H1 (cell line): ENCODE results near the gene CUBN.

Experiments used
- BRCA1 ChIP-seq: IDR thresholded peaks from 2 replicates; pipeline ENCODE4 v1.6.1; 2012; ENCODE audit warnings: low read depth, low read length, improper control_type of control experiment
- EP300 ChIP-seq, 2 experiments: IDR thresholded peaks; 1 replicate in 1 of 2; 2 replicates in 1 of 2; pipeline ENCODE4 v1.6.1; 2011 to 2012; ENCODE audit warnings: low read depth in 2 of 2, low read length in 2 of 2, mild to moderate bottlenecking in 2 of 2, borderline replicate concordance in 1 of 2, inconsistent platforms in 1 of 2, moderate library complexity in 1 of 2
- EZH2 ChIP-seq: fragments of 200-600 bp; sonication (generic); IDR thresholded peaks from 2 replicates; pipeline ENCODE4 v1.7.1; 2012; ENCODE audit warnings: low read depth, mild to moderate bottlenecking, moderate library complexity, low read length, inconsistent platforms; ENCODE audit not compliant: severe bottlenecking
- GABPA ChIP-seq: IDR thresholded peaks from 2 replicates; pipeline ENCODE4 v1.6.1; 2011; ENCODE audit warnings: mild to moderate bottlenecking, low read length, moderate library complexity, borderline replicate concordance; ENCODE audit not compliant: insufficient read depth
- MAFK ChIP-seq: IDR thresholded peaks from 2 replicates; pipeline ENCODE4 v1.6.1; 2012; ENCODE audit warnings: low read depth, mild to moderate bottlenecking, improper control_type of control experiment, low read length
- POLR2AphosphoS5 ChIP-seq: IDR thresholded peaks from 2 replicates; pipeline ENCODE4 v1.6.1; 2011; ENCODE audit warnings: low read depth, low read length
- RFX5 ChIP-seq: IDR thresholded peaks from 2 replicates; pipeline ENCODE4 v1.6.1; 2011; ENCODE audit warnings: low read depth, low read length, improper control_type of control experiment, borderline replicate concordance
- RXRA ChIP-seq: IDR thresholded peaks from 2 replicates; pipeline ENCODE4 v1.6.1; 2011; ENCODE audit warnings: low read depth, mild to moderate bottlenecking, low read length, moderate library complexity; ENCODE audit not compliant: insufficient read depth
- SAP30 ChIP-seq: fragments of 300-600 bp; sonication (generic); IDR thresholded peaks from 2 replicates; pipeline ENCODE4 v1.7.1; 2012; ENCODE audit warnings: low read length, moderate library complexity, mild to moderate bottlenecking, inconsistent platforms; ENCODE audit not compliant: insufficient read depth, insufficient replicate concordance
- TAF1 ChIP-seq: IDR thresholded peaks from 2 replicates; pipeline ENCODE4 v1.6.1; 2011; ENCODE audit warnings: mild to moderate bottlenecking, low read depth, low read length
- TBP ChIP-seq: IDR thresholded peaks from 2 replicates; pipeline ENCODE4 v1.6.1; 2011; ENCODE audit warnings: low read depth, low read length, improper control_type of control experiment
- TF ChIP-seq, protein P1 (sequence below), 3 experiments: IDR thresholded peaks; 1 replicate in 2 of 3; 2 replicates in 1 of 3; pipeline versions ENCODE4 v1.5.1 to v1.6.1; 2011; ENCODE audit warnings: low read length in 3 of 3, mild to moderate bottlenecking in 3 of 3, inconsistent platforms in 2 of 3, low read depth in 1 of 3, moderate library complexity in 1 of 3; ENCODE audit not compliant: insufficient read depth in 1 of 3; ENCODE audit errors: control extremely low read depth in 1 of 3
- TF ChIP-seq, protein P2 (sequence below): IDR thresholded peaks from 2 replicates; pipeline ENCODE4 v1.6.1; 2011; ENCODE audit warnings: low read depth, mild to moderate bottlenecking, low read length; ENCODE audit not compliant: insufficient read depth

DNA sequence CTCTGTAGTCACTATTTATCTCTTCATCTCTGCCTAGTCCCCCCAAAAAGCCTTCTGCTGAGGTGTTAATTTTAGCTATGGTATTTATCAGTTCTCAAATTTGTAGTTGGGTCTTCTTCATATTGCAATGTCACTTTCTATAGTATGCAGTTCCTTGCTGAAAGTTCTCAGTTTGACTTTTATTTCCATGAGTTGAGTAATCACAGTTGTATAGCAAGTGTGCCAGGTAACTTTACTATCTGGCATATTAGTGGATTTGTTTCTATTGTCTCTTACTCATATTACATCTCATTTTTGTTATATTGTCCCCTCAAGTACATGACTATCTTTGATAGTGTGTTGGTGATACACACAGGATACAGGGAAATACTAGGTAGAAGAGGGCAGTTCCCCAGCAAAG lies 152.8 kb downstream of the CUBN start:
- TF ChIP-seq RXRA: no peak
- no peak for TF ChIP-seq TAF1
- TF ChIP-seq, protein P1, sequence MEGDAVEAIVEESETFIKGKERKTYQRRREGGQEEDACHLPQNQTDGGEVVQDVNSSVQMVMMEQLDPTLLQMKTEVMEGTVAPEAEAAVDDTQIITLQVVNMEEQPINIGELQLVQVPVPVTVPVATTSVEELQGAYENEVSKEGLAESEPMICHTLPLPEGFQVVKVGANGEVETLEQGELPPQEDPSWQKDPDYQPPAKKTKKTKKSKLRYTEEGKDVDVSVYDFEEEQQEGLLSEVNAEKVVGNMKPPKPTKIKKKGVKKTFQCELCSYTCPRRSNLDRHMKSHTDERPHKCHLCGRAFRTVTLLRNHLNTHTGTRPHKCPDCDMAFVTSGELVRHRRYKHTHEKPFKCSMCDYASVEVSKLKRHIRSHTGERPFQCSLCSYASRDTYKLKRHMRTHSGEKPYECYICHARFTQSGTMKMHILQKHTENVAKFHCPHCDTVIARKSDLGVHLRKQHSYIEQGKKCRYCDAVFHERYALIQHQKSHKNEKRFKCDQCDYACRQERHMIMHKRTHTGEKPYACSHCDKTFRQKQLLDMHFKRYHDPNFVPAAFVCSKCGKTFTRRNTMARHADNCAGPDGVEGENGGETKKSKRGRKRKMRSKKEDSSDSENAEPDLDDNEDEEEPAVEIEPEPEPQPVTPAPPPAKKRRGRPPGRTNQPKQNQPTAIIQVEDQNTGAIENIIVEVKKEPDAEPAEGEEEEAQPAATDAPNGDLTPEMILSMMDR (IDR thresholded peaks at IDR 0.05; ENCODE audit: control extremely low read depth in 1 of 3, insufficient read depth in 1 of 3, low read depth in 1 of 3, low read length in 3 of 3): no peak
- TF ChIP-seq EZH2: no peak
- no peak for TF ChIP-seq POLR2AphosphoS5
- TF ChIP-seq TBP: no peak
- no peak for TF ChIP-seq RFX5
- no peak for TF ChIP-seq MAFK
- TF ChIP-seq BRCA1: no peak
- TF ChIP-seq GABPA: no peak
- no peak for TF ChIP-seq SAP30
- no peak for TF ChIP-seq EP300 (IDR thresholded peaks at IDR 0.05; ENCODE audit: borderline replicate concordance in 1 of 2, low read depth in 2 of 2, low read length in 2 of 2)
- TF ChIP-seq, protein P2, sequence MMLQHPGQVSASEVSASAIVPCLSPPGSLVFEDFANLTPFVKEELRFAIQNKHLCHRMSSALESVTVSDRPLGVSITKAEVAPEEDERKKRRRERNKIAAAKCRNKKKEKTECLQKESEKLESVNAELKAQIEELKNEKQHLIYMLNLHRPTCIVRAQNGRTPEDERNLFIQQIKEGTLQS: no peak
